ENCODE results near the gene ACAP3.

Gene ACAP3

DNA sequence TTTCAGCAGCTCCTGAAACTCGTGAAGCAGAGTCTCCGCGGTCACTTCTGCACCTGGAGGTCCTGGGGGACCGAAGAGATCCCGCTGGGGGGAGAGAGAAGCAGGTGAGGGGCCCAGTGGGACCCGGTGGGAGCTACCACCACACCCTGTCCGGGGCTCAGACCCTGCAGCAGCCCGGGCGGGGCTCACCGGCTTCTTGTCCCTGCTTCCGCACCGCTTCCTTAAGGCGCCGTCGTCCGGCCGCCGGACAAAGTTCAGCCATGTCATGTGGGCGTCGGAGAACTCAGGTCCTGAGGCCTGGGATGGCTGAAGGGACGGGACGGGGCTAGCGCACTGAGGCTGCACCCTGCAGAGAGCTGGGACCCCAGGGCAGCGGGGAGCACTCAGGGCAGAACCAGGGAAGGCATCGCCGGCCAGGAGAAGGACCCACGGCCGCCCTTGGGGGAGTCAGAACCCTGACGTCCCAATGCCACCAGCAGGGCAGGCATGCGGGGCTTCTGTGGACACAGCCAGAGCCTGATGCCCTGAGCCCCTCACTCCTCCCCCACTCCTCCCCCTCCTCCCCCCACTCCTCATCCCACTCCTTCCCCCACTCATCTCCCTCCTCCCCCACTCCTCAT, 63.4 kb downstream of the ACAP3 start:
- DNase-seq (ENCODE audit: low read depth): no peak

DNA sequence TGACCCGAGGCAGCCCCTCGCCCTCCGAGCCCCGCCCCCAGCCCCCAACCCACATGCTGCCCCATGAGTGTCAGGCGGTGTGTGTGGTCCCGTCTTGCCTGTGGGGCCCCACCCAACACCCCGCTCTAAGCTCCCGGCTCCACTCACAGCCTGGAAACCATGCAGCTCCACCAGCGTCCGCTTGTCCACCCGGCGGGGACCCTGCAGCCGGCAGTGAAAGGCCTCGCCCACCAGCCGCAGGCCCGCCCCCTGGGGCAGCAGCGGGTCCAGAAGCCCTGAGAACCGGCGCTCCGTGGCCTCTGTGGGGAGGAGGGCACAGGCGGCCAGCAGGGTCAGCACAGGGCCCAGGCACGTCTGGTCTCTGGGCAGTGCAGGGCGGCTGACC, 63.9 kb downstream of the ACAP3 start:
- no peak for DNase-seq (ENCODE audit: low read depth)

DNA sequence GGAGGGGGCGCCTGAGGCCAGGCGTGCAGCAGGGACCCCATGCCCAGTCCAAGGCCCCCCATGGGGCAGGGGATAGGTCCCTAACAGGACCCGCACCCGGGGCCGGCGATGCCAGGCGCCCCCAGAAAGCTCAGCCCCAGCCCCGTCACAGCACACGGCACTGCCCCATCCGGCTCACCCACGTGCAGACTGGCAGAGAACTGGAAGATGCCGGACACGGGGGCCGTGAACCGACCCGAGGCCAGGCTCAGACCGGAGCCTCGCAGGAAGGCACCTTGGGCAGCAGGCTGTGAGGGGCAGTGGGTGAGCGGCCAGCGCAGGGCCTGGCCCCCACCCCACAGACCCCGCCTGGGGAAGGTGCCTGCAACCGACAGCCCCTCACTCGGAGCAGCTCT, 64.5 kb downstream of the ACAP3 start:
- no peak for DNase-seq (ENCODE audit: low read depth)

DNA sequence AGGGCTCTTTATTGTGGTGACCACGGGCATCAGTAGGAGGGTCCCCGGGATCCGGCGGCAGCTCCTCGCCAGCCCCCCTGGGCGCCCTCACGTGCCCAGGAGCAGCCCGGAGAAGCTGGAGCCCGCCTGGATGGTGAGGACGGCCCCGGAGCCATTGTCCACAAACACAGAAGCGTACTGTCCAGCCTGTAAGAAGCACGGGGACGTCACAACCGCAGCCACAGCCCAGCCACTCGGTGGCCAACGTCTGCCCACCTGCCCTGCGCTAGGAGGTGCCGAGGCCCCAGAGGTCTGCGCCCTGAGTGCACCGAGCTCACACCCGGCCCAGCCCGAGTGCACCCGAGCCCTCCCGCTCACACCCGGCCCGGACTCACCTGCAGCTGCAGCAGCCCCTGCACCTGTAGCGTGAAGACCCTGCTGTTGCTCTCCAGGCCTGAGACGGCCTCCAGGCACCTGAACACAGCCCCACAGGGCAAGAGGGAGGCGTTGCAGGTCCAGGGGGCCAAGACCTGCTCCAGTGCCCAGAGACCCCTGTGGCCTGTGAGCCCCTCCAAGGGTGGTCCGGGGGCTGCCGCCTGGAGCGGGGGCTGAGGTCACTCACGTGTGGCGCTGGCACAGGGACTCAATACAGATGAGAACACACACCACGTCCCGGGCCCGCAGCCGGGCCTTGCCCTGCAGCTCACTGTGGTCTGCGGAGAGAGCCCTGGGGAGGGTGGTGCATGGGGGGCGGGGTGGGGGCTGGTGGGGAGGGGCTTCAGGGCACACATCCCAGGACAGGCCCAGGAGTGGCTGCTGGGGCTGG, 65.1 kb downstream of the ACAP3 start:
- no peak for DNase-seq (ENCODE audit: low read depth)
